K562 (cell line): Measurements from ENCODE around the gene CARD8. TPM values are rescaled to one million over a fixed set of nuclear protein-coding genes. Genes with fewer than 3 reads are reported as not detected.

Source experiments
- ATAC-seq: fragments of 200-7000 bp; cut with Tn5 transposase; 3 replicates; pipeline ENCODE4 v1.9.1; 2020; ENCODE audit warnings: moderate library complexity
- BruUV-seq: library from RNA; stranded (reverse); fragments of 400-500 nt; replicated peaks from 2 replicates; lab custom pipeline; 2021; lab: Mats Ljungman, UMichigan
- CTCF ChIA-PET: fragments of 300-600 bp; formaldehyde crosslinking; extraction: SDS; loops from one replicate; lab custom pipeline; 2021; ENCODE audit warnings: low intra/inter-chr PET ratio; lab: Yijun Ruan, JAX
- POLR2A ChIA-PET: fragments of 300-600, 350-650 bp; sonication (Branson Sonifier 250); formaldehyde crosslinking; extraction: SDS; loops from one replicate; lab custom pipeline; 2021; ENCODE audit warnings: antibody characterized with exemption, inconsistent platforms; lab: Yijun Ruan, JAX
- DNase-seq, 4 experiments: peaks; one replicate each; pipeline versions ENCODE4 v3.0.0 to v3.0.0-alpha.2; 2011 to 2018; ENCODE audit warnings: low spot score in 3 of 4, mixed read lengths in 3 of 4; ENCODE audit errors: extremely low read depth in 1 of 4
- FAIRE-seq: peaks from 2 replicates; lab custom pipeline; 2011; peaks lifted over from hg19 to GRCh38; lab: Jason Lieb, UNC
- H2AFZ ChIP-seq: 2 replicates; pipeline ENCODE4 v1.6.0; 2011; ENCODE audit warnings: low read depth, low read length, control low read depth, inconsistent platforms
- H3K27ac ChIP-seq: fragments of 200-600 bp; 3 replicates; pipeline ENCODE4 v1.8.0; 2011; ENCODE audit warnings: low read depth, mild to moderate bottlenecking, control low read depth, inconsistent platforms, low read length, moderate library complexity, mixed read lengths; ENCODE audit errors: extremely low read depth
- H3K27me3 ChIP-seq, 2 experiments: fragments of 300-600 bp in 1 of 2; 2 replicates in 1 of 2; 3 replicates in 1 of 2; pipeline versions ENCODE4 v1.6.0 to v1.8.0; 2011; ENCODE audit warnings: inconsistent platforms in 2 of 2, low read length in 2 of 2, mild to moderate bottlenecking in 1 of 2, mixed read lengths in 1 of 2, moderate library complexity in 1 of 2; ENCODE audit not compliant: control insufficient read depth in 2 of 2, insufficient read depth in 2 of 2
- H3K36me3 ChIP-seq: fragments of 300-600 bp; 3 replicates; pipeline ENCODE4 v1.8.0; 2011; ENCODE audit warnings: mild to moderate bottlenecking, low read length, inconsistent platforms; ENCODE audit not compliant: control insufficient read depth, insufficient read depth
- H3K4me1 ChIP-seq, 2 experiments: fragments of 200-600 bp in 1 of 2; replicated peaks in 1 of 2; 2 replicates in 1 of 2; 3 replicates in 1 of 2; pipeline versions ENCODE4 v1.5.1 to v1.8.0; 2011; ENCODE audit warnings: inconsistent platforms in 2 of 2, low read length in 2 of 2, mild to moderate bottlenecking in 1 of 2, mixed read lengths in 1 of 2, moderate library complexity in 1 of 2; ENCODE audit not compliant: control insufficient read depth in 2 of 2, insufficient read depth in 2 of 2
- H3K4me2 ChIP-seq: 2 replicates; pipeline ENCODE4 v1.6.1; 2011; ENCODE audit warnings: low read length, control low read depth, inconsistent platforms, mixed read lengths; ENCODE audit not compliant: insufficient read depth
- H3K4me3 ChIP-seq: fragments of 200-600 bp; sonication (generic), shearing (Covaris generic); 2 replicates; pipeline ENCODE4 v1.5.1; 2016; ENCODE audit warnings: control low read depth, inconsistent platforms
- H3K79me2 ChIP-seq: fragments of 200-600 bp; 3 replicates; pipeline ENCODE4 v1.8.0; 2011; ENCODE audit warnings: low read length, inconsistent platforms; ENCODE audit not compliant: control insufficient read depth, insufficient read depth
- H3K9ac ChIP-seq, 2 experiments: 2 replicates each; pipeline versions ENCODE4 v1.6.0 to v1.6.1; 2011; ENCODE audit warnings: low read depth in 2 of 2, low read length in 2 of 2, control low read depth in 1 of 2, inconsistent platforms in 1 of 2, mild to moderate bottlenecking in 1 of 2, mixed read lengths in 1 of 2; ENCODE audit not compliant: insufficient read depth in 1 of 2
- H3K9me1 ChIP-seq: one replicate; pipeline ENCODE4 v1.6.0; 2011; ENCODE audit warnings: inconsistent platforms, mild to moderate bottlenecking, low read length, moderate library complexity; ENCODE audit not compliant: control insufficient read depth, insufficient read depth
- H3K9me3 ChIP-seq: replicated peaks from 2 replicates; pipeline ENCODE4 v1.5.1; 2011; ENCODE audit warnings: low read depth, low read length, inconsistent platforms; ENCODE audit not compliant: control insufficient read depth, insufficient read depth
- H4K20me1 ChIP-seq: replicated peaks from 2 replicates; pipeline ENCODE4 v1.6.1; 2011; ENCODE audit warnings: low read length, inconsistent platforms, mixed read lengths; ENCODE audit not compliant: control insufficient read depth, insufficient read depth
- CBX3 ChIP-seq, 2 experiments: IDR thresholded peaks; 1 replicate in 1 of 2; 2 replicates in 1 of 2; pipeline ENCODE4 v1.6.1; 2012; ENCODE audit warnings: inconsistent platforms in 2 of 2, low read length in 2 of 2, borderline replicate concordance in 1 of 2, control low read depth in 1 of 2
- EGR1 ChIP-seq: fragments of 450-650 bp; conservative IDR thresholded peaks from 2 replicates; pipeline ENCODE4 v1.6.1; 2017; ENCODE audit warnings: mild to moderate bottlenecking
- EP300 ChIP-seq: IDR thresholded peaks from 2 replicates; pipeline ENCODE4 v1.6.1; 2012; ENCODE audit warnings: low read length, improper control_type of control experiment
- PHF21A ChIP-seq: fragments of 450-650 bp; IDR thresholded peaks from 2 replicates; pipeline ENCODE4 v1.6.1; 2017; ENCODE audit warnings: low read depth, borderline replicate concordance
- PML ChIP-seq: IDR thresholded peaks from 2 replicates; pipeline ENCODE4 v1.6.1; 2012; ENCODE audit warnings: low read length, inconsistent platforms
- ZNF184 ChIP-seq: sonication (generic); formaldehyde crosslinking; IDR thresholded peaks from 2 replicates; pipeline ENCODE4 v1.5.0; 2020; ENCODE audit warnings: missing genetic modification reagents
- WGBS: fragments of 100-300 bp; shearing (Covaris generic); methylation state at CpG from one replicate; pipeline ENCODE4 v1.1.6; 2016; ENCODE audit warnings: low coverage, mixed read lengths; ENCODE audit not compliant: insufficient coverage; ENCODE audit errors: missing lambda C conversion rate; 5-methylcytosine and 5-hydroxymethylcytosine counted together
- in situ Hi-C: fragments of 300-500 bp; cut with MboI; formaldehyde crosslinking; loops from 4 replicates; pipeline ENCODE4 v1.15.0; 2018; ENCODE audit warnings: inconsistent platforms, mixed read lengths
- intact Hi-C: fragments of 100-400 bp; cut with micrococcal nuclease; formaldehyde crosslinking; loops from 2 replicates; pipeline ENCODE4 v1.14.2; 2022
- polyA plus RNA-seq, 8 experiments: library from polyadenylated mRNA; depleted of rRNA in 4 of 8; stranded (reverse) in 5 of 8; unstranded in 3 of 8; fragments of >200 nt; fragmentation: Nextera tagmentation in 2 of 8; fragmentation: Illumina TruSeq in 1 of 8; extraction: Ambion mirVana in 2 of 8; extraction: Trizol in 1 of 8; gene quantifications; 2 replicates each; pipeline versions ENCODE4 v1.2.1 to v1.2.3, GENCODE V29; 2011 to 2014; ENCODE audit warnings: inconsistent platforms in 1 of 8, missing spikeins in 1 of 8
- total RNA-seq, 7 experiments: library from RNA; depleted of rRNA in 6 of 7; stranded (reverse); fragments of >200 nt in 6 of 7; fragmentation: Illumina TruSeq in 2 of 7; extraction: Trizol in 2 of 7; gene quantifications; 2 replicates each; pipeline versions ENCODE4 v1.2.1 to v1.2.3, GENCODE V29; 2011 to 2021; ENCODE audit warnings: low replicate concordance in 1 of 7
- TF ChIP-seq, protein P1 (sequence below): fragments of 250-450 bp; sonication (Bioruptor Pico); IDR thresholded peaks from 2 replicates; pipeline ENCODE4 v1.5.0; 2021; ENCODE audit warnings: mild to moderate bottlenecking, moderate library complexity
- TF ChIP-seq, protein P2 (sequence below), 2 experiments: fragments of 450-650 bp; formaldehyde crosslinking in 1 of 2; IDR thresholded peaks; 2 replicates each; pipeline versions ENCODE4 v1.4.0 to v1.6.1; 2014 to 2020; ENCODE audit warnings: mild to moderate bottlenecking in 2 of 2, borderline replicate concordance in 1 of 2, low read depth in 1 of 2

CARD8 gene
- total and polyA plus RNA-seq, 9 of the 15 experiments (the other 6 are each of a cell fraction or from before 2014, with no cell fraction given) = 11.5 to 26.4 (median 20.8) TPM

GRCh38 chr19:48239582-48240141 is 16.1 kb downstream of the CARD8 start:
- POLR2A ChIA-PET = interaction anchor here (0.9 kb wide), 1 partner anchor 36 kb away, joined by 4 read pairs; no protein-coding TSS in a partner anchor
- Histone ChIP-seq H3K4me1 (peaks cover 0 to 9% of the 10 kb centered on the region in 2 experiments; a peak in 3 of 5 replicates), H3K27me3 (no peaks in the 10 kb centered on the region), H3K9ac (no peak overlapping the region; a peak in 1 of 4 replicates), H3K9me1 (no peaks in the 10 kb centered on the region), H3K4me3 (no peak overlapping the region), H3K9me3 (no peaks in the 10 kb centered on the region), H2AFZ (no peak overlapping the region), H3K36me3 (peaks cover 7% of the 10 kb centered on the region; the same call in 2 of the 3 replicates), H3K27ac (no peak overlapping the region), H3K4me2 (no peak overlapping the region), H4K20me1 (no peaks in the 10 kb centered on the region), H3K79me2 (no peaks in the 10 kb centered on the region)
- no TSS peak for BruUV-seq
- DNase-seq (peak in 1 of 4 experiments; percentile 15), FAIRE-seq (no peak), ATAC-seq (no peak)
- intact Hi-C loops = no loop called here
- CTCF ChIA-PET = no interaction called here
- WGBS = 56% methylated on average over 9 of the region's 9 CpGs
- in situ Hi-C loops = no loop called here
- TF ChIP-seq EP300 = no peak
- no peak for TF ChIP-seq PHF21A
- TF ChIP-seq ZNF184 (CRISPR knock-in tag) = no peak
- no peak for TF ChIP-seq PML
- TF ChIP-seq, protein P1, sequence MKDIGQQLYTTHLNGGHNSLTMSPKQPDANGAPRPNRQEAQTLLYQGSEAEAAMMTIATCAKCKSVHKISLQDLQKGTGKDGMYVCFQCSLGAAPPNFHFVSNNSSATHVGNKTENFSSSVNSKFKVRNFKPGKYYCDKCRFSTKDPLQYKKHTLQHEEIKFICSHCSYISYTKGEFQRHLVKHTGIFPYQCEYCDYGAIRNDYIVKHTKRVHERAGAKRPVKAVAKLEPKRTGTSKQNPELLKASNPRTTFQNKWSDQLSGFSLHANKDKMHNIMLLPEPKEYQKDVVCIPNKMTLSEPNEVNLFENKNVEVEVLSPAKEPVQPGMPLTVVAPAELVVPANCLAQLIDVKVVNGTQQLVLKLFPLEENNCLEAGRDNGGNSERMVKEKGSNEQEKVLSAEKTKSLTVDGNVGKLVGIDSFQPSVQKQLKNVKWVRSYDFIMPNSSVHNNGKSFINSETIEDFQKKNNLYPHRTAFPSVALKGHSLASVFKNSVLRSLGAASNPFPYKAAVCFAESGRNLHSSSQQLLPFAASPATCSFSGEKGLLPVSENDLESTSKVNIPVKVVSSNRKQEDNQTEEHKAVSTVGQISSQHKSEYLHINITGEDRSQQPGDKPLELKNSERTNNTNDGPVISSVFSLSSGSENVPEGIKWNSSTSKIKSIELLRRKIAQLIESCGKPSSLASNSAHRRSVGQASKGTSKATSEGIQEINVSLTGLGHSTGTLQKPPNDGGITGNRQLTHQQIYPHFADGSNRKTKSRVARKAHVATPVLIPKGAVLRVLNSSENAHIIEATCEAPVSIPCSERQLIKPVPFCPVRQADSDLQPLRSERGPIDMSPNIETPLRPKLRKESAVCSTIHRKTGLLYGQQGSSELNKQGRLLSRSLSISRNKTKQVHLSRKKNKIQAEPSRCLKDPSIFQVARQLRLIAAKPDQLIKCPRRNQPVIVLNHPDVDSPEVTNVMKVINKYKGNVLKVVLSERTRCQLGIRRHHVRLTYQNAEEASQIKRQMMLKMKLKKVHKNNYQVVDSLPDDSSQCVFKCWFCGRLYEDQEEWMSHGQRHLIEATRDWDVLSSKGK (CRISPR knock-in tag) = no peak
- TF ChIP-seq EGR1 = 0 out of 2 replicates have a peak, but pooled peaks have one; percentile 12
- TF ChIP-seq, protein P2, sequence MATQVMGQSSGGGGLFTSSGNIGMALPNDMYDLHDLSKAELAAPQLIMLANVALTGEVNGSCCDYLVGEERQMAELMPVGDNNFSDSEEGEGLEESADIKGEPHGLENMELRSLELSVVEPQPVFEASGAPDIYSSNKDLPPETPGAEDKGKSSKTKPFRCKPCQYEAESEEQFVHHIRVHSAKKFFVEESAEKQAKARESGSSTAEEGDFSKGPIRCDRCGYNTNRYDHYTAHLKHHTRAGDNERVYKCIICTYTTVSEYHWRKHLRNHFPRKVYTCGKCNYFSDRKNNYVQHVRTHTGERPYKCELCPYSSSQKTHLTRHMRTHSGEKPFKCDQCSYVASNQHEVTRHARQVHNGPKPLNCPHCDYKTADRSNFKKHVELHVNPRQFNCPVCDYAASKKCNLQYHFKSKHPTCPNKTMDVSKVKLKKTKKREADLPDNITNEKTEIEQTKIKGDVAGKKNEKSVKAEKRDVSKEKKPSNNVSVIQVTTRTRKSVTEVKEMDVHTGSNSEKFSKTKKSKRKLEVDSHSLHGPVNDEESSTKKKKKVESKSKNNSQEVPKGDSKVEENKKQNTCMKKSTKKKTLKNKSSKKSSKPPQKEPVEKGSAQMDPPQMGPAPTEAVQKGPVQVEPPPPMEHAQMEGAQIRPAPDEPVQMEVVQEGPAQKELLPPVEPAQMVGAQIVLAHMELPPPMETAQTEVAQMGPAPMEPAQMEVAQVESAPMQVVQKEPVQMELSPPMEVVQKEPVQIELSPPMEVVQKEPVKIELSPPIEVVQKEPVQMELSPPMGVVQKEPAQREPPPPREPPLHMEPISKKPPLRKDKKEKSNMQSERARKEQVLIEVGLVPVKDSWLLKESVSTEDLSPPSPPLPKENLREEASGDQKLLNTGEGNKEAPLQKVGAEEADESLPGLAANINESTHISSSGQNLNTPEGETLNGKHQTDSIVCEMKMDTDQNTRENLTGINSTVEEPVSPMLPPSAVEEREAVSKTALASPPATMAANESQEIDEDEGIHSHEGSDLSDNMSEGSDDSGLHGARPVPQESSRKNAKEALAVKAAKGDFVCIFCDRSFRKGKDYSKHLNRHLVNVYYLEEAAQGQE (IDR thresholded peaks at IDR 0.05; ENCODE audit: borderline replicate concordance) = peak; percentile 19; the same call in 1 of the 2 replicates
- TF ChIP-seq, protein P2 (CRISPR knock-in tag; IDR thresholded peaks at IDR 0.05; ENCODE audit: low read depth) = no peak
- no peak for TF ChIP-seq CBX3 (IDR thresholded peaks at IDR 0.05; ENCODE audit: borderline replicate concordance in 1 of 2, low read length in 2 of 2)
